Endothelial cell of umbilical vein (primary cell): Measurements from ENCODE around the gene CUL7. TPM values are rescaled to one million over a fixed set of nuclear protein-coding genes. Genes with fewer than 3 reads are reported as not detected.

Source experiments
- BruUV-seq: library from RNA; stranded (reverse); fragments of 400-500 nt; replicated peaks from 2 replicates; lab custom pipeline; 2021; lab: Mats Ljungman, UMichigan
- CTCF ChIA-PET: fragments of 300-600, 350-600 bp; sonication (Branson Sonifier 250); formaldehyde crosslinking; loops from one replicate; lab custom pipeline; 2021; ENCODE audit warnings: antibody characterized with exemption, inconsistent platforms; lab: Charles Lee
- POLR2A ChIA-PET: fragments of 300-600, 350-600 bp; sonication (Branson Sonifier 250); formaldehyde crosslinking; loops from one replicate; lab custom pipeline; 2021; ENCODE audit warnings: antibody characterized with exemption, inconsistent platforms; lab: Charles Lee
- DNase-seq: peaks from one replicate; pipeline ENCODE4 v3.0.0-alpha.2; 2011; ENCODE audit warnings: low read depth, low spot score
- FAIRE-seq: peaks from 2 replicates; lab custom pipeline; 2011; peaks lifted over from hg19 to GRCh38; lab: Jason Lieb, UNC
- H2AFZ ChIP-seq: 2 replicates; pipeline ENCODE4 v1.6.0; 2012; ENCODE audit warnings: low read depth, low read length, control low read depth, inconsistent platforms
- H3K27ac ChIP-seq: 2 replicates; pipeline ENCODE4 v1.5.1; 2011; ENCODE audit warnings: low read depth, mild to moderate bottlenecking, control low read depth, low read length, moderate library complexity; ENCODE audit not compliant: insufficient read depth
- H3K27me3 ChIP-seq, 2 experiments: 2 replicates each; pipeline versions ENCODE4 v1.6.0 to v1.6.1; 2011; ENCODE audit warnings: low read length in 2 of 2, mixed read lengths in 1 of 2; ENCODE audit not compliant: control insufficient read depth in 2 of 2, insufficient read depth in 2 of 2
- H3K36me3 ChIP-seq, 2 experiments: 2 replicates in 1 of 2; 3 replicates in 1 of 2; pipeline ENCODE4 v1.5.1; 2011; ENCODE audit warnings: low read length in 2 of 2, mild to moderate bottlenecking in 1 of 2, moderate library complexity in 1 of 2; ENCODE audit not compliant: control insufficient read depth in 2 of 2, insufficient read depth in 2 of 2; ENCODE audit errors: extremely low read depth in 1 of 2
- H3K4me1 ChIP-seq: 3 replicates; pipeline ENCODE4 v1.5.1; 2011; ENCODE audit warnings: mild to moderate bottlenecking, low read length; ENCODE audit not compliant: control insufficient read depth, insufficient read depth; ENCODE audit errors: extremely low read depth
- H3K4me2 ChIP-seq: 2 replicates; pipeline ENCODE4 v1.6.1; 2011; ENCODE audit warnings: low read length, control low read depth, mixed read lengths; ENCODE audit not compliant: insufficient read depth
- H3K4me3 ChIP-seq, 3 experiments: fragments of 200-600 bp in 1 of 3; sonication (generic), shearing (Covaris generic) in 1 of 3; replicated peaks in 1 of 3; 2 replicates each; pipeline ENCODE4 v1.5.1; 2011 to 2016; ENCODE audit warnings: control low read depth in 3 of 3, low read length in 3 of 3, mild to moderate bottlenecking in 2 of 3, inconsistent platforms in 1 of 3, low read depth in 1 of 3, moderate library complexity in 1 of 3; ENCODE audit not compliant: insufficient read depth in 1 of 3
- H3K79me2 ChIP-seq: 2 replicates; pipeline ENCODE4 v1.6.0; 2012; ENCODE audit warnings: low read length, inconsistent platforms; ENCODE audit not compliant: control insufficient read depth, insufficient read depth
- H3K9ac ChIP-seq: replicated peaks from 2 replicates; pipeline ENCODE3; 2011; ENCODE audit warnings: low read length, control low read depth; ENCODE audit not compliant: insufficient read depth; ENCODE audit errors: extremely low read depth
- H3K9me1 ChIP-seq: replicated peaks from 3 replicates; pipeline ENCODE4 v1.6.0; 2011; ENCODE audit warnings: mild to moderate bottlenecking, low read length; ENCODE audit not compliant: control insufficient read depth, insufficient read depth; ENCODE audit errors: extremely low read depth
- H3K9me3 ChIP-seq: replicated peaks from 2 replicates; pipeline ENCODE4 v1.5.1; 2012; ENCODE audit warnings: low read length, inconsistent platforms; ENCODE audit not compliant: control insufficient read depth, insufficient read depth
- H4K20me1 ChIP-seq: replicated peaks from 2 replicates; pipeline ENCODE3; 2011; ENCODE audit warnings: mild to moderate bottlenecking, low read length; ENCODE audit not compliant: control insufficient read depth, insufficient read depth; ENCODE audit errors: extremely low read depth
- CTCF ChIP-seq, 2 donors: IDR thresholded peaks; 1 replicate in 1 of 2; 2 replicates in 1 of 2; pipeline ENCODE4 v1.5.1; 2011; ENCODE audit warnings: low read length in 2 of 2, mild to moderate bottlenecking in 2 of 2, moderate library complexity in 2 of 2, control low read depth in 1 of 2, inconsistent platforms in 1 of 2, low read depth in 1 of 2; ENCODE audit not compliant: insufficient read depth in 1 of 2; ENCODE audit errors: extremely low read depth in 1 of 2
- EZH2 ChIP-seq: IDR thresholded peaks from 2 replicates; pipeline ENCODE4 v1.6.1; 2012; ENCODE audit warnings: borderline replicate concordance, low read depth, mild to moderate bottlenecking, moderate library complexity, low read length, inconsistent platforms; ENCODE audit not compliant: severe bottlenecking
- FOS ChIP-seq: IDR thresholded peaks from 2 replicates; pipeline ENCODE4 v1.6.1; 2011; ENCODE audit warnings: mild to moderate bottlenecking, low read length, moderate library complexity, borderline replicate concordance; ENCODE audit not compliant: insufficient read depth
- GATA2 ChIP-seq: IDR thresholded peaks from 2 replicates; pipeline ENCODE4 v1.7.0; 2011; ENCODE audit warnings: low read depth, mild to moderate bottlenecking, moderate library complexity, mixed read lengths, low read length; ENCODE audit not compliant: insufficient read length, insufficient read depth
- JUN ChIP-seq: IDR thresholded peaks from 2 replicates; pipeline ENCODE4 v1.6.1; 2011; ENCODE audit warnings: borderline replicate concordance, low read depth; ENCODE audit not compliant: insufficient read length, insufficient read depth
- MAX ChIP-seq: IDR thresholded peaks from 2 replicates; pipeline ENCODE4 v1.6.1; 2011; ENCODE audit not compliant: insufficient read depth, insufficient read length
- MYC ChIP-seq: IDR thresholded peaks from one replicate; pipeline ENCODE4 v1.6.1; 2011; ENCODE audit warnings: mild to moderate bottlenecking, low read depth, low read length
- POLR2A ChIP-seq: IDR thresholded peaks from 2 replicates; pipeline ENCODE4 v1.6.1; 2012; ENCODE audit warnings: low read depth, mild to moderate bottlenecking, control low read depth, low read length
- POLR2AphosphoS5 ChIP-seq: IDR thresholded peaks from 2 replicates; pipeline ENCODE4 v1.6.1; 2012; ENCODE audit warnings: low read depth, mild to moderate bottlenecking, control low read depth, low read length, moderate library complexity; ENCODE audit not compliant: insufficient read depth
- dilution Hi-C: fragments of 300-500 bp; cut with MboI; formaldehyde crosslinking; loops from one replicate; pipeline ENCODE4 v1.15.0; 2019; ENCODE audit warnings: low sequenced_read_pairs; ENCODE audit not compliant: extremely low pct_ligation_motif_present
- intact Hi-C: fragments of 100-400 bp; cut with micrococcal nuclease; formaldehyde crosslinking; loops from one replicate; pipeline ENCODE4 v1.10.0; 2022
- polyA plus RNA-seq, 4 experiments: library from polyadenylated mRNA; depleted of rRNA in 3 of 4; stranded (reverse) in 3 of 4; unstranded in 1 of 4; fragments of >200 nt; gene quantifications; 2 replicates each; pipeline versions ENCODE4 v1.2.1 to v1.2.3, GENCODE V29; 2011 to 2012; ENCODE audit warnings: missing spikeins in 1 of 4
- total RNA-seq: library from RNA; stranded (reverse); gene quantifications from 2 replicates; pipeline ENCODE4 v1.2.3, GENCODE V29; 2021

Gene CUL7
- total and polyA plus RNA-seq, 2 donors (not counting 3 experiments of a cell fraction or from before 2014, with no cell fraction given): 29.4 to 33.7 TPM

- Histone ChIP-seq H3K4me2 (no peak overlapping the region), H2AFZ (no peak overlapping the region), H3K9me1 (no peaks in the 10 kb centered on the region), H3K9ac (no peak overlapping the region), H3K27me3 (peaks cover 0 to 8% of the 10 kb centered on the region in 2 experiments), H3K79me2 (no peaks in the 10 kb centered on the region), H3K27ac (no peak overlapping the region), H3K4me1 (peaks cover 3% of the 10 kb centered on the region), H3K4me3 (no peak overlapping the region), H3K9me3 (no peaks in the 10 kb centered on the region), H4K20me1 (peaks cover 2% of the 10 kb centered on the region), H3K36me3 (no peaks in the 10 kb centered on the region)
- CTCF ChIA-PET: interaction anchor here (1.9 kb wide), 1 partner anchor 63 kb away, joined by 8 read pairs; no protein-coding TSS in a partner anchor
- BruUV-seq: no TSS peak
- FAIRE-seq: no peak
- TF ChIP-seq FOS: no peak
- TF ChIP-seq MYC: no peak
- TF ChIP-seq POLR2AphosphoS5: no peak
- TF ChIP-seq POLR2A: no peak
- no peak for TF ChIP-seq EZH2
- TF ChIP-seq GATA2: no peak
- TF ChIP-seq MAX: no peak
- TF ChIP-seq JUN: no peak
- TF ChIP-seq CTCF (IDR thresholded peaks at IDR 0.05; ENCODE audit: extremely low read depth in 1 of 2, insufficient read depth in 1 of 2, low read depth in 1 of 2, low read length in 2 of 2): no peak
- no peak for DNase-seq
- intact Hi-C loops: no loop called here
- dilution Hi-C loops: no loop called here
- POLR2A ChIA-PET: no interaction called here
Observed at GRCh38 chr6:43081043-43081442, 27.4 kb upstream of the CUL7 start.
